GM21447 (cell line): ENCODE measurements around the gene NIPAL3.
"Not testable (repeated sequence)": the region's sequence is repeated elsewhere in the genome, so short reads cannot be mapped to it uniquely, and the experiment has no call there.

Experiments
- ATAC-seq: cut with Tn5 transposase; IDR thresholded peaks from one replicate; pipeline ENCODE4 v1.9.1; 2021; ENCODE audit not compliant: unreplicated experiment

The NIPAL3 gene

DNA sequence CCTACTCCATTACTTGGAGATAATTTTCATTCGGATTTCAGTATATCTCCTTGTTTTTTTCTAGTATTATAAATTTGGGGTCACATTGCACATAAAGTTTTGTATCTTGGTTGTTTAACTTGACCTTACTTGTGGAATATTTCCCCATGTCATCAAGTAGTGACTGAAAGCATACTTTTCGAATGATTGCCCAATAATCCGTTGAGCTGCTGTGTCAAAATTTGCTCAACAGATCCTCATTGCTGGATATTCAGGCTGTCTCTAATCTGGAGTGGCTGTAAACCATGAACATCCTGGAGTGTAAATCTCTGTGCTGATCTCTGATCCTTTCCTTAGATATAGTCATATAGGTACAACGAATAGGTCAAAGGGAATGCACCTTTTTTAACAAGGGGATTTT lies 4.9 kb downstream of the NIPAL3 start:
- no peak for ATAC-seq

GRCh38 chr1:24421502-24421901 lies 5.9 kb downstream of the NIPAL3 start:
- no peak for ATAC-seq

GRCh38 chr1:24424207-24424606 lies 8.6 kb downstream of the NIPAL3 start:
- no peak for ATAC-seq

- no peak for ATAC-seq
These were observed 9.4 kb downstream of the NIPAL3 start for GRCh38 chr1:24424990-24425389.

DNA sequence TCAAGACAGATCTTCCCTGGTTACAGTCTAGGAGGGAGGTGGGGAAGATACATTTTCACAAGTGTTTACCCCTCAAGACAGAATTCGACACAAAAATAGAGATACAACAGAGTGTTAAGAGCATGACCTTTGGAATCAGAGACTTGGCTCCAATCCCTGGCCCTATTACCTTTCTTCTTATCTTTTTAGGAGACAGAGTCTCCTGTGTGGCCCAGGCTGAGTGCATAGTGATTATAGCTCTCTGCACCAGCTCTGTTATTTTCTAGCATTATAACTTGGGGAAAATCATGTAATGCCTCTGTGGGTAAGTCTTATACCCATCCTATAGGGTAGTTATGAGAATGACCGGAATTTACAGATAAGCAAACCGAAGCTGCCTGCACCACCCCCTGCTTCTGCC lies 9.8 kb downstream of the NIPAL3 start:
- no peak for ATAC-seq

DNA sequence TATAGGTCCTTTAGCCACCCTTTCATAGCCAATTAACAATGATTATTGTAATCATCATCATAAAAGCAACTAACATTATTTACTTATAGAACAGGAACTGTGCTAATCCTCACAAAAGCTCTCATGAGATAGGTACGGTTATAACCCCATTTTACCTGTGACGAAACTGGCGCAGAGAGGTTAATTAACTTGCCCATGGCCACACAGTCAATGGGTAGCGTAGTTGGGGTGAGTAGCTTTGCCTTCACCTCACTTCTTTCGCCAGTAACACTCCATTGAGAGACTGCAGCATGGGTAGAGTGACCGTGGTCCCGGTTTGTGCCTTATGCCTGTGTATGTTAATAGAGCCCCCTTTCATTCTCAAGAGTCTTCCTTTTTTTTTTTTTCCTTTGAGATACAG lies 10.3 kb downstream of the NIPAL3 start:
- ATAC-seq = no peak

GRCh38 chr1:24426744-24427544 lies 11.3 kb downstream of the NIPAL3 start:
- ATAC-seq = no peak

- no peak for ATAC-seq
These were observed 11.9 kb downstream of the NIPAL3 start for GRCh38 chr1:24427545-24427862.

- no peak for ATAC-seq
These were observed 20.3 kb downstream of the NIPAL3 start for GRCh38 chr1:24435782-24436365.

- ATAC-seq = no peak
These were observed 22.2 kb downstream of the NIPAL3 start for GRCh38 chr1:24437631-24438396.

DNA sequence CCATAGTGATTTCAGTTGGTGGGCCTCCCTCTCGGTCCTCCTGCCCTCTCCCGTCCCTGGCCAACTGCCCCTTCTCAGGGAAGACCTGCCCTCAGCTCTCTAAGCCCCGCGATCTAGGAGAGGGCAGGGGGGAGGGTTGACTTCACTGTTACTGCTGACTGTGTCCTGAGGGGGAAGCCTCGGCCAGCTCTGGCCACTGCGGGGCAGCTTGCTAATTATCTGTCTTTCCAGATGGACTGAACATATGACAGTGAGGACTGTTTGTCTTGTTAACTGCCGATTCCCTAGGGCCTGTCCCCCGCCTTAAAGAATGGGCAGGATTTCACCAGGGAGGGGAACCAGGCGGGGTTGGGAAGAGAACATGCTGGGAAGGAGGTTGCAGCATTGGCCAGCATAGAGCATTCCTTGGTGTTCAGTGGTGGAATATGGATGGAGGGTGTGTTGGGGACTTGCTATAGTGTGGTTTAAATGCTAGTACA lies 22.9 kb downstream of the NIPAL3 start:
- no peak for ATAC-seq

DNA sequence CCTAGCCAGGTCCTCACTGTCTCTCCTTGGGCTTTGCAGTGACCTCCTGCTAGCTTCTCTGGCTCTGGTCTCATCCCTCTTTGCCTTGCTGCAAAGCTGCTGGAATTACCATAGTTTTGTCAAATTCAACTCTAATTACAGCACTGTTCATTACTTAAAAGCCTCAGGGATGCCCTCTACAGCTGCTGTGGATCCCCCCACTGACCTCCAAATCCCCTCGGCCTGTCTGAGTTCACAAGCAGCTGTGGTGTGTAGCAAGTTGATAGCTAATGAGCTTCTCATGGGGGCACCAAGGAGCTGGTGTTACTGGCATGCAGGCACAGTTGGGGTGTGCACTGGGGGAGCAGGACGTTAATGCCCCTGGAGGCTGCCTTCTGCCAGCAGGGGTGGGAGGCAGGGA lies 24.8 kb downstream of the NIPAL3 start:
- no peak for ATAC-seq

GRCh38 chr1:24441480-24441879 lies 25.9 kb downstream of the NIPAL3 start:
- ATAC-seq = no peak

- ATAC-seq = no peak
These were observed 26.5 kb downstream of the NIPAL3 start for GRCh38 chr1:24441996-24442668.

DNA sequence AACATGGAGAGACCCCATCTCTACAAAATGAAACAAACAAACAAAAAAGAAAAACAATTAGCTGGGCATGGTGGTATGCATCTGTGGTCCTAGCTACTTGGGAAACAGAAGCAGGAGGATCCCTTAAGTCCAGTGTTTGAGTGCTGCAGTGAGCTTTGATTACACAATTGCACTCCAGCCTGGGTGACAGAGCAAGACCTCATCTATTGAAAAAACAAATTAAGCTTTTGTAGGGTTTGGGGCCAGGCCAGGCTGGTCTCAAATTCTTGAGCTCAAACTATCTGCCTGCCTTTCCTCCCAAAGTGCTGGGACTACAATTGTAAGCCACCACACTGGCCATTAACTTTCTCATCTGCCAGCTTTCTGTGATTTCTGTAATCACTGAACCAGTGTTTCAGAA lies 27.2 kb downstream of the NIPAL3 start:
- ATAC-seq = no peak

- ATAC-seq = no peak
These were observed 27.6 kb downstream of the NIPAL3 start for GRCh38 chr1:24443241-24443656.

- ATAC-seq = not testable (repeated sequence)
These were observed 30.8 kb downstream of the NIPAL3 start for GRCh38 chr1:24446446-24446845.

DNA sequence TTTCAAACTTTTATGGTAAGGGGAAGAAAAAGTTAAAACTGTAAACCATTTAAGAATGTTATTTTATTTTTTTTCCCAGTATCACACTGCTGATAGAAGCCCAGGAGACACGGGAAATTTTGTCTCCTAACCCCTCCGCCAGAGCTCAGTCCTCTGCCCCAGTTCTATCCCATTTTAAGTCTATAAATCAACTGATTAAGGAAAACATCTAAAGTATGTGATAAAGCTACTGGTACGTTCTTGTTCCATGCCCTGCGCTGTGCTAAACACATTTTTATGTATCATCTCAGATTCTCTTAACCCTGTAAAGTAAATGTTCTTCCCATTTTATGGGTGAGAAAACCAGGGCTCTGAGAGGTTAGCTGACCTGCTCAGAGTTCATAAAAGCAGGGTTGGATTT lies 34.7 kb downstream of the NIPAL3 start:
- no peak for ATAC-seq

- ATAC-seq = no peak
These were observed 35.3 kb downstream of the NIPAL3 start for GRCh38 chr1:24450857-24451397.

- ATAC-seq = no peak
These were observed 36.1 kb downstream of the NIPAL3 start for GRCh38 chr1:24451746-24452145.

DNA sequence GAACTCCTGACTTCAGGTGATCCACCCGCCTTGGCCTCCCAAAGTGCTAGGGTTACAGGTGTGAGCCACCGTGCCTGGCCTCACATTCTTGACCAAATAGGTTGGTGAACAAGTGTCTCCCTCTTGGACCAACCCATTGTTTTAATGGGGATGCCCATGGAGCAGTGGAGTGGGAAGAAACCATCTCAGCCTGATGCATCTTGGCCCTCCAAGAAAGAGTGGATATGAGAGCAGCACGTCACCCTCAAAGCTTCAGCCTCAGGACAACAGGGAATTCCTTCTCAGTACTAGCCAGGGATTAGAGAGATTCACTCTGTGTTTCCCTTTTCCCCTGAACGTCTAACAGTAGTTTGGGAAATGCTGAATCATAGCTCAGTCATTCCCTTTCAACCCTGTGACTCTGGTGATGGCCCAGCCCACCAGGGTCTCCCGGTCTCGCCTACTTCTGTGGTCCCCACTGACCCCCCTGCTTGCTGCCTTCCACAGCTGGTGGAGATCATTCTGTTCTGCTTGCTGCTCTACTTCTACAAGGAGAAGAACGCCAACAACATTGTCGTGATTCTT lies 37.4 kb downstream of the NIPAL3 start:
- no peak for ATAC-seq
